GM19351 (cell line): ENCODE results near the gene AOPEP.
"Not testable (repeated sequence)": the region's sequence is repeated elsewhere in the genome, so short reads cannot be mapped to it uniquely, and the experiment has no call there.

Source experiments
- ATAC-seq: cut with Tn5 transposase; IDR thresholded peaks from one replicate; pipeline ENCODE4 v1.9.1; 2021; ENCODE audit warnings: mild to moderate bottlenecking, moderate library complexity; ENCODE audit not compliant: unreplicated experiment

Gene AOPEP

DNA sequence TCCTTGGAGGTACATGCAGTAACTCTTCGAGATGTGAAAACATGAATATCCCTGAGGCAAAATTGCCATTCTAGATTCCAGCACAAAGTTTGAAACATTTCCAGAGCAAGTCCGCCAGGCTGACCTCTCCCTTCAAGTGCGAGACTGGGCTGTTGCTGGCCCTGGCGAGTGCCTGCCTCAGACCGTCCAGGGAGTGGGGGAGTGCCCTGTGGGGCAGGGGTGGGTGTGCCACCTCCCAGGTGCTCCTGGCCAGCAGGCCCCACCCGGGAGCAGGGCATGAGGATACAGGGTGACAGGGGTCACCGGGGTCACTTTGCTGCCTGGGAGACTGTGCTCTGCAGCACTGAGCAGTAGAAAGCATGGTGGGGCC is 199.9 kb downstream of the AOPEP start:
- ATAC-seq, result no peak

DNA sequence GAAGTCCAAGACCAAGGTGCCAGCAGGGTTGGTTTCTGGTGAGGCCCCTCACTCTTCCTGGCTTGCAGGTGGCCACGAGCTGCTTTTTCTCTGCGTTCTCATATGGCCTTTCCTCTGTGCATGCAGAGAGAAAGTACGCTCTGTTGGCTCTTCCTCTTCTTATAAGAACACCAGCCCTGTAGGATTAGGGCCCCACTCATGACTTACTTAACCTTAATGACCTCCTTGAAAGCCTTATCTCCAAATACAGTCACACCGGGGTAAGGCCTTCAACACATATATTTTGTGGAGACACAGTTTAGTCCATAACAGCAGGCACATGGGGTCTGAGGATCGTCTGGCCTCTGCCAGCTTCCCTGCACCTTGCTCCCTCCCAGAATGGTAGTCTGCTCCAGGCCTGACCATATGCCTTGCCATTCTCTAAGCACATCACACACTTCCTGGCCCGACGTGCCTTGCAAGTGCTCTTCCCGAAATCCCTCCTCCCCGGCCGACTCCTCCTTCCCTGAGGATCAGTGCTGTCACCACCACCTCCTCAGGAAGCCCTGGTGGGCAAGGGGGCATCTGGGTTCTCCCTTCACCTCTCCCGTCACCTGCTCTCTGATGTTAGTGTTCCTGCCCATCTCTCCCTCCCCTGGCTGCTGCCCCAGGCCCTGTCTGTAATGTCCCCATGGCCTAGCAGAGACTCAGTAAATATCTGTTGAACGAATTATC is 200.7 kb downstream of the AOPEP start:
- ATAC-seq, result no peak

DNA sequence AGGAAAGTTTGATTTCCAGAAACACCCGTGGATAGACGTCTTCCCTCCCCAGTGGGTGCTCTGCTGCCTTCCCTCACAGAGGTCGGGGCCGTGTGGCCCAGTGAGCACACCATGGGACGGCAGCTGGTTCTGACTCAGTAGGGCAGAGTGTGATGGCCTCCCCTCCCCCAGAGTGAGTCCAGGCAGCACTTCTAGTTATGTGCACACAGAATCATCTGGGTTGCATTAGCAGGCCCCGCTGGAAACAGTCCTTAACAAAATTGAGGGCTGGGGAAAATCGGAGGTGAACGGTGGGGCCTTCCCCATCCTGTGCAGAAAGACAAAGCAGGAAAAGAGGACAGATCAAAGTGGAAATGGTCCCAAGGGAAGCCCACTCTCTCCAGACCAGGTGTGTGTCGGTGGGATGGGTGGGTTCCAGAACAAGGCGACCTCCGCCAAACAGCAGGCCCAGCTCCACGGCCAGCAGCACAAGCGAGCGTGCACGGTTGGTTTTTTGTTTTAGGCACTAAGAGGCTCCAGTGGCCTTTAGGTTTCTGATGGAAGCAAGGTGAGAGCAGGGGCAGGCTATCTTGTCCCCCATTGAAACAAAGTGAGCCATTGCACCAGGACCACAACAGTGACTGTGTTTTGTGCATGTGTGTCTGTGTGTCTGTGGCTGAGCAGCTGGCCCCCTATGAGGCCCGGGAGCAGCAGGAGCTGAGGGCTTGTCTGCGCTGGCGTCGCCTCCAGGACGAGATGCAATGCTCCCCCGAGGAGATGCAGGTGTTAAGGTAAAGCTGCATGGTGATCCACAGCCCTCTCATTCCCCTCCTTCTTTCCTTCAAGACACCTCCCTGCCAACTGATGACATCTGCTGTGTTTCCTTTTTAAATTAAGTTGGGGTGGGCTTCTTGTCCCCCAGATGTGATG is 201.5 kb downstream of the AOPEP start:
- ATAC-seq, result no peak

DNA sequence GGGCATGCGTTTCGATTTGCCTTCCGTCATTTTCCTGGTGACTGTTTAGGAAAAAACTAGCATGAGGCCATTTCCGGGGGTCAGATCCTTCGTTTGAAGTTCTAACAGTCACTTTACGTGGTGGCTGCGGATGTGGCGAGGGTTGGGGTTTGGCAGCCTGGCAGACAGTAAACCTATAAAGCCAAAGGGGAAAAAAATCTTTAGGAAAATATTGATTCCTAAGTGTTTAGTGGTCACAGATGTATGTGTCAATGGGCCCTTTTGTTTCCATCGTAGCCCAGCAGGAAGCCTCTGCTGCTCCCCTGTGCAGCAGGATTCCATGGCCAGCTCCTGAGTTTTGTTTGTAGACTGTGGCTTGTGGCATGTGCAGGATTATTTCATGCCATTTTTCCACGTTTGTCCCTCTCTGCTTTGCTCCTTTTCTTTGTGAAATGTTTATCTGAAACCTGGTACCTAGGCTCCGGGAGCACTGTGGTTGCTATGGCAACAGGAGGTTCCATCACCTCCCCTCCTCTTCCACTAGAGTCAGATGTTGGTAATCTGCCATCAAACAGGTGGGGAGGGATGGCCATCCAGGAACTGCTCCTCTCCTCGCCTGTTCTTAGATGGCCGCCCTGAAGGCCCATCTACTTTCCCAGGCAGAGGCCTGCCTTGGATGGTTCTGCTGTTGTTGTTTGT is 202.3 kb downstream of the AOPEP start:
- no peak for ATAC-seq

DNA sequence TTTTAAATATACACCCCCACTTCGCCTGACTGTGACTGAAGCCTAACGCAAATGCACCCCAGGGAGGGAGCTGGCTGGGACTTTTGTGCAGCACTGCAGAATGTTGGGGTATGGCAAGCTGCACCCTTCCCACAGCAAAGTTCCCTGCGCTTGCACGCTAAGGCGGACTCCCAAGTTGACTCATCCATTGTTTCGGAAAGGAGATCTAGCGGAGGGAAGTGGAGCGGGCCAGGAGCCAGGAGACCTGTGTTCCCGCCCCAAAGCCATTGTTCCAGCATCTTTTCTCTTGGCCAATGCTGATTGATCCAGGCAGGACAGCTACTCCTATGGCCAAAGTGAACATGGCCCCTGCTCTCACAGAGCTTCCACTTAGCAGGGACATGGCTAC is 202.9 kb downstream of the AOPEP start:
- no peak for ATAC-seq

DNA sequence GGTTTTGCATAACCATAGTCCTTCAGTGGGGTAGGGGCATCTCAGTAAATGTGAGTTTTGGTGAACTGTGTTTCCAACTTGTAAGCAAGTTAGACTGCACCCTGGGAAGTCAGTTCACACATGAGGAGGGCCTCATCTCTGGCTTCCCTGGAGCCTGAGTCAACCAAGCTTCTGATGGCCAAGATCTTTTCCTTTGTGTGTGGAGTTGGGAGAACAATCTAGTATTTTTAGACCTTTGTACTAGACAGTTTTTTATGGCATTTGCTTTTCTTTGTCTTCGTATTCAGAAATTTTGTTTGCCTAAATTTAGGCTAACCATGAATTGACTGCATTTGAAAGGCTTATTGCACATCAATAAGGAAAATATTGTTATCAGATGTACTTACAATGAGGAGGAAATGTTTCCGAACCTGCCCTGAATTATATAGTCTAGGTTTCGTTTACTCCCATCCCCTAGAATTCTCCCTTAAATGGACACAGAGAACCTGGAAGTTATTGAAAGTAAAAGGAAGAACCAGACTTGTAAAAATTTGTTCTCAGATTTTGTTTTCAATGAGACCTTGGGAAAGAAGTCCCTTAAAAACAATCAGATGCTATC is 204.6 kb downstream of the AOPEP start:
- ATAC-seq, result no peak

DNA sequence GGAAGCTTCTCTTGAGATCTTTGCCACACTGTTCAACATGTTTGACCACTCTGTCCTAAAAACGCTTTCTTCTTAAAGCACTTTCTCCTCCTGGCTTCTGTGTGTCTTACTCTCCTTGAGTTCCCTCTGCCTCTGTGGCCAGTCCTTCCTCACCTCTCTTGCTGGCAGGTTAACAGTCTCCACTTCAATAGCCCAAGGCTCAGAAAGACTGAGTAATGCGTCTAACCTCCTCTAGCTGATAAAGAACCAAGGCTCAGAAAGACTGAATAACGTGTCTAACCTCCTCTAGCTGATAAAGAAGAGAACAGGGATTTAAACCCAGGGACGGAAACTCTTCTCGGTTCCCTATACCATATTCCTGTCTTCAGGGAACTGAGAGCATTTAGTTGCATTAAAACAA is 205.2 kb downstream of the AOPEP start:
- ATAC-seq, result no peak

DNA sequence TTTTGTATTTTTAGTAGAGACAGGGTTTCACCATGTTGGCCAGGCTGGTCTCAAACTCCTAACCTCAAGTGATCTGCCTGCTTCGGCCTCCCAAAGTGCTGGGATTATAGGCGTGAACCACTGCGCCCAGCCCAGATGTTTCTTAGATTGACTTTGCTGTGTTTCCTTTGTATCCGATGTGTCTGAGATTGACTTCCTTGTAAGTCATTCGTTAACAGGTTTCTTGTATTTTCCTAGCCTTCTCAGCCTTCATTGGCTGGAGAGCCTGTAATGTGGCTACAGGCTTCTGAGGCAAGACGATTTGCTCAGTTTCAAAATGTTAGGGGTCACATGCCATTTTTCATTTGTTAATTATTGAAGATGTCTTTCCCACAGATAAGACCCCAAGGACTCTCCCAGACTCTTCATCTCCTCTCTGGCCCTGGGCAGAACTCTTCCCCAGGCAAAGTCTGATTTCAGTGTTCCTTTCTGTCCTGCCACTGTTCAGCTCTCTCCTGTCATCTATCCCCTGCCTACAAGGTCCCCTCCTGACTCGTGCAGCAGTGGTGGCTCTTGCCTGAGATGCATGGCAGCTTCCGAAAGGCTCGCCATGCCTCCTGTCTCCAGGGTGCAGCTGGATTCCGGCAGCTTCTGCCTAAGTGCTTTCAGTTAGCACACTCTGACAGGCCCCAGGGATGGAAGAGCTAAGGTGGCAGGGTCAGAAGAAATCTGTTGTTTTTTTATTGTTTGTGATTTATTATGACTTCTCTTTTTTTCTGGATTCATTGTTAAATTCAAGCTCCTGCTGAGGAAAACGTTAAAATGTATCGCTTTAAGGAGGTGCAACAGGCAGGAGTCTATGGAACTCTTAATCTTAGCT is 206.4 kb downstream of the AOPEP start:
- ATAC-seq, result no peak

DNA sequence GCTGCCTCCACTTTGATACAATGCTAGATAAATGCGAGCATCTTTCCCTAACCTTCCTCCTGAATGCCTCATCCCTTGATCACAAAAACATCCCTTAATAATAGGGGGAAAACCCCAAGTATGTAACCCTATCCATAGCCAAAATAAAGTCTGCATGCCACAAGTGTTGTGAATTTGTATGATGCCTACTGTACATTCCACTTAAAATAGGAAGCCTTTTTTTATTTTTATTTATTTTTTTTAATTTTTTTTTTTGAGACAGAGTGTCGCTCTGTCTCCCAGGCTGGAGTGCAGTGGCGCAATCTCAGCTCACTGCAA is 207.0 kb downstream of the AOPEP start:
- no peak for ATAC-seq

DNA sequence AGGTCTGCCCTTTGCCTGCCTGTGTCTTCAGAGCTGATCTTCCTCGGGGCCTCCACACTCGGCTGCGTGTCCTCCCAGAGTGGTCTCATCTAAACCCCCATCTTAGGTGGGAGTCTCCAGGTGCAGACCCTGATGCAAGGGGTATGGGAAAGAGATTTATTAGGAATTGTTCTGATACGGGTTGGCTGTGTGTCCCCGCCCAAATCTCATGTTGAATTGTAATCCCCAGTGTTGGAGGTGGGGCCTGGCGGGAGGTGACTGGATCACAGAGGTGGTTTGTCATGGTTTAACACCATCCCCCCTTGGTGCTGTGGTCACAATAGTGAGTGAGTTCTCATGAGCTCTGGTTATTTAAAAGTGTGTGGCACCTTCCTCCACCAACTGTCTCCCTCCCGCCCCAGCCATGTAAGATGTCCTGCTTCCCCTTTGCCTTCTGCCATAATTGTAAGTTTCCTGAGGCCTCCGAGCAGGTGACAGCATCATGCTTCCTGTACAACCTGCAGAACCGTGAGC is 208.4 kb downstream of the AOPEP start:
- no peak for ATAC-seq

DNA sequence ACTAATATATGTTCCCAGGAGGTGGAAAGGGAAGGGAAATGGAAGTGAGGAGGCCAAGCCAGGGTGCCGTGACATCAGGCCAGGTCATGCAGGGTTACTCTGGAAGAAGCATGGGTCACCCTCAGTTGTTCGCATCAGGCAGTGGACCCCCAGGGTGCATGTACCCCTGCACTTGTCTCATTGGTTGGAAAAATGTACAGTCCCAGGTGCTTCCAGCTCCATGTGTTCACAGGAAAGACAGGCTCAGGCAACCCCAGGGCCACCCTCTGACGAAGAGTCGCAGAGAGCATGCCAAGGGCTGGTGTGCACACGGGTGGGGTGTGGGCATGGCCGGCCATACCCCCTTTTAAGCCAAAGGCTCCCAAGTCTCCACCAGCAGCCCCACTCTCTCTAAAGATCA is 208.9 kb downstream of the AOPEP start:
- ATAC-seq, result no peak

DNA sequence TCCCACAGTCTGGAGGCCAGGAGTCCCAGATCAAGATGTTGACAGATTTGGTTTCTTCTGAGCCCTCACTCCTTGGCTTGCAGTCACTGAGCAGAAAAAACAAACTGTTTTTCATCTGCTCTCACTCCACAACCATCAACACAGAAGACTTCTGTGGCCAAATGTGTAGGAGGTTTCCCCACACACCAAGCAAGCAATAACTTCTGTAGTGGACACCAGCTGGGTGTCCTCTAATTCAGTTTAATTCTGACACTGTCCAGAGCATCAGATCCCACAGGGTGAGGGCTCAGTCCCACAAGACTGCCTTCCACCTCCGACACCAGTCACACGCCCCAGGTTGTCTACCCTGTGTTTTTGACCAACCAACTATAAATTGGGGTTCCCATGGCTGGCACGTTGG is 209.9 kb downstream of the AOPEP start:
- no peak for ATAC-seq

DNA sequence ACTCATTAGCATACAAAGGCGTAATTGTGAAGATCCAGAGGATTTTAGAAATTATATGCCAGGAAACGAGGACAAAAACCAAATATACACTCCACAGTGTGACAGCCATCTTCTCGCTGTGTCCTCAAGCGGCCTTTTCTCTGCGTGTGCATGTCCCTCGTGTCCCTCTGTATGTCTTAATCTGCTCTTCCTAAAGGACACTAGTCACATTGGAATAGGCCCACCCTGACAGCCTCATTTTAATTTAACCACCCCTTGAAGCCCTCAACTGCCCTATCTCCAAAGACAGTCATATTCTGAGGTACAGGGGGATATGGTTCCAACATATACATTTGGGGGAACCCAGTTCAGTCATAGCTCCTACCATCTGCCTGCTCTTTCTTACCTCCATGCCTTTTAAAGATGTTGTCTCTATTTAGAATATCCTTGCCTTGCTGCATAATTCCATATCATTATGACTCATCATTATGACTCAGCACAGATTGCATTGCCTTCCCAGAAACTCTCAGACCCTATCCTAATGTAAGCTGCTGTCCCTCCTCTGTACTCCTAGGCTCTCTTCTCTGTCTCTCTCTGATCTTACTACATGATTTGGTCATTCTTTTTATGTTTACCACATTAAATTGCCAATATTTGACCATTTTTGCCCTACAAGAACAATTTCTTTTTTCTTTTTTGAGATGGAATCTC is 210.9 kb downstream of the AOPEP start:
- no peak for ATAC-seq

DNA sequence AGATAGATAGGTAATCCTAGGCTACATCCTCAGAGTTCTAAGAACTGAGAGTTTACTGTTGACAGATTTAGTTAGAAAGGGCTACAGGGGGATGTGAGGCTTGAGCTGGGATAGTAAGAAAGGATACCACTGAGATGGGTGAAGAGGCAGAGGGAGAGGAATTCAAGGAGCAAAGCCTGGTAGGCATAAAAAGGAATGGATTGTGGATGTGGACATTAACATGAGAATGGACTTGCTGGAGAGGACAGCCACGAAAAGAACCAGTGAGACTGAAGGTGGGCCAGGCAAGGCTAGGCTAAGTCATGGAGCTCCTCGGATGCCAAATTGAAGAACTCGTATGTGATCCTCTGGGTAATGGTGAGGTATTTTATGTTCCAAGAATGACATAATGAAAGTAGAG is 211.9 kb downstream of the AOPEP start:
- ATAC-seq, result no peak

DNA sequence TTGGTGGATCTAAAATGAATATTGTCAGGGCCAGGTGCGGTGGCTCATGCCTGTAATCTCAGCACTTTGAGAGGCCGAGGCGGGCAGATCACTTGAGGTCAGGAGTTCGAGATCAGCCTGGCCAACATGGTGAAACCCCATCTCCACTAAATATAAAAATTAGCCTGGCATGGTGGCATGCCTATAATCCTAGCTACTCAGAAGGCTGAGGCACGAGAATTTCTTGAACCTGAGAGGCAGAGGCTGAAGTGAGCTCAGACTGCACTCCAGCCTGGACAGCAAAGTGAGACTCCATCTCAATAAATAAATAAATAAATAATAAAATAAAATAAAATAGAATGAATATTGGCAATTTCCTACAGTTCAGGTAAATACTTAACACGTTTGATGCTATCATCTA is 213.8 kb downstream of the AOPEP start:
- not testable (repeated sequence) for ATAC-seq

DNA sequence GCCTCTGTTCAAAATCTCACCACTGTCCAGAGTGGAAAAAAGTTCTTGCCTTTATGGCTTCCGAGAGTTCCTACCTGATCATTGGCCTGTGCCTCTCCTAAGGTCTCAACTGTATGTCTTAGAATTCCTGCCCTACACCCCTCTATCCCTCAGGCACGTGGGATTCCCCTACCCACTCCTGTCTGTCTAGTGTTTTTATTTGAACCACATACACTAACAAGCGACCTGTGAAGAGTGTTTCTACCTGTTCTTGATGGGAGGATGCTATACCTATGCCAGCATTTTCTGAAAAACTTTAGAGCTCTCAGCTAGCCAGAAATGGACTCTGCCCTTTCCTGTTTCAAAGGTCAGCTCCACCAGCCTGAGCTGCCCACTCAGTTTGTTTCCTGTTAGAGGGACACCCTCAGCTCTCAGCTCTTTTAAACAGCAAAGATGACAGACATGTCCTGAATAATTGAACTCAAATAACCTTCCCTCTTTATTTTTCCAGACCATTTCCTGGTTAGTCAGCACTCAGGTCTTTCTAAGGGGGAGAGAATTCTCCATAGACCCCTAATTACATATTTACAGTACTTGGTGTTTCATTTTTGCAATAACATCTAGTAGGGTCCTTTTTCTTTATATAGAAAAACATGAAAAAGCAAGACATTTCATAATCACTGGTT is 214.8 kb downstream of the AOPEP start:
- no peak for ATAC-seq

DNA sequence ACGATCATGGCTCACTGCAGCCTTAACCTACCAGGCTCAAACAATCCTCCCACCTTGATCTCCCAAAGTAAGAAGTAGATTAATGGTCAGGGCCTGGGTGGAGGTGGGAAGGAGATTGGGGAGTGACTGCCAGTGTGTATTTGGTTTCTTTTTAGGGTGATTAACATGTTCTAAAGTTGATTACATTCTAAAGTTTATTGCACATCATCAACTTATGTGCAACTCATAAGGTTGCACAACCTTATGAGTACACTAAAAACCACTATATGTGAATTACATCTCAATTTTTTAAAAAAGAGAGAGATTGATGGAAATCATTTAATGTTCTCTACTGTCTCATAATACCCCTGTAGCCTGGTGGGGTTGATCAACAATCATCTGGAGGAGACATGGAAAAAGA is 218.1 kb downstream of the AOPEP start:
- no peak for ATAC-seq

DNA sequence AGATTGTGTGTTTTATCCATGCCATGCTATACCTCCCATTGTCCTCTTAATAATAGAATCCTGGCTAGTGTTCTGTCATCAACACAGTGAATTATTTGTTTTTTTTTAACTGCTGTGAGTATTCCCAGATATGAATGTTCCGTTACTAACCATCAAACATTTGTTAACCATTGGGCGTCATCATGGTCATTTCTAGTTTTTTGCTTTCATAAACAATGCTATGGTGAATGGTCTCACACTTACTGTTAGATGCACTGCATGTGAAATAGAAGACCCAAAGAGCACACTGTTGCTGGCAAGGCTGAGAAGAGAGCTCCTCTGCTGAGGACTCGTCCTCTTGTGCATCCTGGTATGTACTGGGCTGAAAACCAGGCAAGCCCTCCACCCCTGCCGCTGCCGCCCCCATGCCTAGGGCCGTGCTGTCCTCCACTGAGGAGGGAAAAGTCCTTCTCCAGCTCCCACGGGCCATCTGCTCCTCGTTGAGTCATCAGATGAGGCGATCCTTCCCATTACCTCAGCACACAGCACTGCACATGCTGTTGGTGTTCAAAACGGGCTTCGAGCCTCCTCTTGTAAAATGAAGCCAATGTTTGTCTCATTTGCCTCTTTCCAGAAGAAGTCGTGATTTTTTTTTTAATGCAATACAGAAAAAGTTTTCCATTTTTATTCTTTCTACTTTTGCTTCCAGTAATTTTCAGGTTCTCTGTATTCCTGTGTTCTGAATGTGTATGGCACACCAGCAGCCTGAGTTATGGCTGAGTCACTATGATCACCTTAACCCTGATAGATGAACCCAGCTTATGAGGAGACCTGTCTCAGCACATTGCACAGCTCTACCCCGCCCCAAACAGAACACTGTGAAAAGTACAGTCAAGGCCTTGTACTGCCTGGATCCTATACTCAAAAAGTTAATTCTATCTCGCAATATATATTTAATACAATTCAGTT is 219.0 kb downstream of the AOPEP start:
- ATAC-seq, result no peak
